OCI-LY3 (cell line): ENCODE data around the gene USP54.

Experiments used
- CTCF ChIP-seq: fragments of 200-600, 300-600 bp; sonication (generic); IDR thresholded peaks from 2 replicates; pipeline ENCODE4 v1.5.1; 2014; ENCODE audit warnings: antibody characterized with exemption, low read length, low read depth
- EZH2phosphoT487 ChIP-seq: fragments of 200-600 bp; shearing (Covaris generic); IDR thresholded peaks from 2 replicates; pipeline ENCODE4 v1.6.1; 2018; ENCODE audit warnings: antibody characterized with exemption, mixed run types, low read depth

- no peak for TF ChIP-seq CTCF
- no peak for TF ChIP-seq EZH2phosphoT487
Measured at GRCh38 chr10:73553761-73554160, 37.4 kb downstream of the USP54 start.
